ENCODE results near the gene JAML. TPM values are rescaled to one million over a fixed set of nuclear protein-coding genes. Genes with fewer than 3 reads are reported as not detected.

JAML gene
- total and polyA plus RNA-seq, 2 of the 13 experiments (the other 11 are each of a cell fraction or from before 2014, with no cell fraction given), result 2.0 to 3.3 TPM

DNA sequence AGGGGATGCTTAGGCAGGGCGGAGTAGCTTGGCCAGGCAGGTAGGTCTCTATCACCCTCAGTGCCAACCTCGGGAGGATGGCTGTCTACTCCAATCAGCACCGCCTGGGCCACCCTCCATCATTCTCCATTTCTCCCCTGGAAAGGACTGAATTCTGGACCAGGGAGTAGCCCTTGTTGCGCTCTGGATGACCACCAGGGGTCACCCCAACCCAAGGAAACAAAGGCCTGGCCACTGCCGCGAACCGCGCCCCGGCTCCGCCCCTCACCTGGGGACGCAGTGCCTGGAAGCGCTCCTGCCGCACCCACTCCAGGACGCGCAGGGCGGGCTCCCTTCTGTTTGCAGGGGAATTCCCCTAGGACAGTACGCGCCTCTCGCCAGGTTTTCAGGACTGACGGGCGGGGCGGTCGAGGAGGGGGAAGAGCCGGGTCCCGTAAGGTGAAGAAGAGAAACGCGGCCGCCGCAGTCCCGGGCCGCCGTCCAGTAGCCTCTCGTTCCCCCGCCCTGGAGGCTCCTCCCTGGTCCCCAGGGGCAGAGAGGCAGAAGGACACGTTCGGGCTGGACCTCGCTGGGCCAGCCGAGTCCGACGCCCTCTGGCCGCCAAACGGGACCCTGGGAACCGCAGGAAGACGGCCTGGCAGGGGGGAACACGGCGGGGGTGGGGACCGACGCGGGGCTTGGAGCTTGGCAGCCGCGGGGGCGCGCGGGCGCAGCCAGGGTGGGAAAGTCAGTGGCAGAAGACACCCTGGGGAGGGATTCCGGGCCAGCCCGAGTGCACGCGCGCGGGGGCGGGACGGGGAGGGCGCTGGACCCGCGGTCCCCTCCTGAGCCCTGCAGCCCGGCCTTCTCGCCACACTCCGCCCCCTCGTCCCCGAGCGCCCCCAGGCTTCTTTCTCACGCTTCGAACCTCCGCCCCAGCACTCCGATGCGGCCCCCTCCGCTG is 79.3 kb downstream of the JAML start (continued):
- 0 out of 2 replicates have a peak, but pooled peaks have one; percentile 41 for TF ChIP-seq IRF2 (CRISPR knock-in tag; IDR thresholded peaks at IDR 0.05)
- TF ChIP-seq, protein P1, sequence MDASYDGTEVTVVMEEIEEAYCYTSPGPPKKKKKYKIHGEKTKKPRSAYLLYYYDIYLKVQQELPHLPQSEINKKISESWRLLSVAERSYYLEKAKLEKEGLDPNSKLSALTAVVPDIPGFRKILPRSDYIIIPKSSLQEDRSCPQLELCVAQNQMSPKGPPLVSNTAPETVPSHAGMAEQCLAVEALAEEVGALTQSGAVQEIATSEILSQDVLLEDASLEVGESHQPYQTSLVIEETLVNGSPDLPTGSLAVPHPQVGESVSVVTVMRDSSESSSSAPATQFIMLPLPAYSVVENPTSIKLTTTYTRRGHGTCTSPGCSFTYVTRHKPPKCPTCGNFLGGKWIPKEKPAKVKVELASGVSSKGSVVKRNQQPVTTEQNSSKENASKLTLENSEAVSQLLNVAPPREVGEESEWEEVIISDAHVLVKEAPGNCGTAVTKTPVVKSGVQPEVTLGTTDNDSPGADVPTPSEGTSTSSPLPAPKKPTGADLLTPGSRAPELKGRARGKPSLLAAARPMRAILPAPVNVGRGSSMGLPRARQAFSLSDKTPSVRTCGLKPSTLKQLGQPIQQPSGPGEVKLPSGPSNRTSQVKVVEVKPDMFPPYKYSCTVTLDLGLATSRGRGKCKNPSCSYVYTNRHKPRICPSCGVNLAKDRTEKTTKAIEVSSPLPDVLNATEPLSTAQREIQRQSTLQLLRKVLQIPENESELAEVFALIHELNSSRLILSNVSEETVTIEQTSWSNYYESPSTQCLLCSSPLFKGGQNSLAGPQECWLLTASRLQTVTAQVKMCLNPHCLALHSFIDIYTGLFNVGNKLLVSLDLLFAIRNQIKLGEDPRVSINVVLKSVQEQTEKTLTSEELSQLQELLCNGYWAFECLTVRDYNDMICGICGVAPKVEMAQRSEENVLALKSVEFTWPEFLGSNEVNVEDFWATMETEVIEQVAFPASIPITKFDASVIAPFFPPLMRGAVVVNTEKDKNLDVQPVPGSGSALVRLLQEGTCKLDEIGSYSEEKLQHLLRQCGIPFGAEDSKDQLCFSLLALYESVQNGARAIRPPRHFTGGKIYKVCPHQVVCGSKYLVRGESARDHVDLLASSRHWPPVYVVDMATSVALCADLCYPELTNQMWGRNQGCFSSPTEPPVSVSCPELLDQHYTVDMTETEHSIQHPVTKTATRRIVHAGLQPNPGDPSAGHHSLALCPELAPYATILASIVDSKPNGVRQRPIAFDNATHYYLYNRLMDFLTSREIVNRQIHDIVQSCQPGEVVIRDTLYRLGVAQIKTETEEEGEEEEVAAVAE (CRISPR knock-in tag; IDR thresholded peaks at IDR 0.05; ENCODE audit: borderline replicate concordance), result no peak
- TF ChIP-seq GATA4 (IDR thresholded peaks at IDR 0.05; ENCODE audit: borderline replicate concordance, low read depth), result no peak
- TF ChIP-seq, protein P2, sequence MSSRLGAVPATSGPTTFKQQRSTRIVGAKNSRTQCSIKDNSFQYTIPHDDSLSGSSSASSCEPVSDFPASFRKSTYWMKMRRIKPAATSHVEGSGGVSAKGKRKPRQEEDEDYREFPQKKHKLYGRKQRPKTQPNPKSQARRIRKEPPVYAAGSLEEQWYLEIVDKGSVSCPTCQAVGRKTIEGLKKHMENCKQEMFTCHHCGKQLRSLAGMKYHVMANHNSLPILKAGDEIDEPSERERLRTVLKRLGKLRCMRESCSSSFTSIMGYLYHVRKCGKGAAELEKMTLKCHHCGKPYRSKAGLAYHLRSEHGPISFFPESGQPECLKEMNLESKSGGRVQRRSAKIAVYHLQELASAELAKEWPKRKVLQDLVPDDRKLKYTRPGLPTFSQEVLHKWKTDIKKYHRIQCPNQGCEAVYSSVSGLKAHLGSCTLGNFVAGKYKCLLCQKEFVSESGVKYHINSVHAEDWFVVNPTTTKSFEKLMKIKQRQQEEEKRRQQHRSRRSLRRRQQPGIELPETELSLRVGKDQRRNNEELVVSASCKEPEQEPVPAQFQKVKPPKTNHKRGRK (CRISPR knock-in tag; IDR thresholded peaks at IDR 0.05), result 0 out of 2 replicates have a peak, but pooled peaks have one; percentile 15
- 0 out of 2 replicates have a peak, but pooled peaks have one; percentile 26 for TF ChIP-seq MAZ (IDR thresholded peaks at IDR 0.05; ENCODE audit: borderline replicate concordance, low read depth, low read length)
- no peak for TF ChIP-seq MAZ (CRISPR knock-in tag; IDR thresholded peaks at IDR 0.05; ENCODE audit: low read depth)
- TF ChIP-seq ZNF83 (CRISPR knock-in tag; IDR thresholded peaks at IDR 0.05; ENCODE audit: borderline replicate concordance), result no peak
- TF ChIP-seq, protein P3, sequence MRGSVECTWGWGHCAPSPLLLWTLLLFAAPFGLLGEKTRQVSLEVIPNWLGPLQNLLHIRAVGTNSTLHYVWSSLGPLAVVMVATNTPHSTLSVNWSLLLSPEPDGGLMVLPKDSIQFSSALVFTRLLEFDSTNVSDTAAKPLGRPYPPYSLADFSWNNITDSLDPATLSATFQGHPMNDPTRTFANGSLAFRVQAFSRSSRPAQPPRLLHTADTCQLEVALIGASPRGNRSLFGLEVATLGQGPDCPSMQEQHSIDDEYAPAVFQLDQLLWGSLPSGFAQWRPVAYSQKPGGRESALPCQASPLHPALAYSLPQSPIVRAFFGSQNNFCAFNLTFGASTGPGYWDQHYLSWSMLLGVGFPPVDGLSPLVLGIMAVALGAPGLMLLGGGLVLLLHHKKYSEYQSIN (CRISPR knock-in tag; IDR thresholded peaks at IDR 0.05; ENCODE audit: borderline replicate concordance), result no peak
- TF ChIP-seq CREM (IDR thresholded peaks at IDR 0.05), result no peak
- TF ChIP-seq CREM (CRISPR knock-in tag; IDR thresholded peaks at IDR 0.05), result no peak
- TF ChIP-seq RBM22 (optimal IDR thresholded peaks at IDR 0.05; ENCODE audit: low read length), result no peak
- TF ChIP-seq JUND (CRISPR knock-in tag; IDR thresholded peaks at IDR 0.05), result no peak
- TF ChIP-seq NBN (conservative IDR thresholded peaks at IDR 0.05), result no peak
- TF ChIP-seq RFX3 (CRISPR knock-in tag; IDR thresholded peaks at IDR 0.05), result no peak
- TF ChIP-seq HOXA5 (CRISPR knock-in tag; IDR thresholded peaks at IDR 0.05), result no peak
- TF ChIP-seq RBM39 (IDR thresholded peaks at IDR 0.05; ENCODE audit: low read depth, low read length, poor library complexity, severe bottlenecking), result no peak
- TF ChIP-seq ZNF317 (CRISPR knock-in tag; IDR thresholded peaks at IDR 0.05), result 0 out of 2 replicates have a peak, but pooled peaks have one; percentile 28
- no peak for TF ChIP-seq ZNF331 (CRISPR knock-in tag; IDR thresholded peaks at IDR 0.05)
- peak; percentile 55 for TF ChIP-seq TBX2 (CRISPR knock-in tag; IDR thresholded peaks at IDR 0.05; ENCODE audit: borderline replicate concordance)
- TF ChIP-seq, protein P4, sequence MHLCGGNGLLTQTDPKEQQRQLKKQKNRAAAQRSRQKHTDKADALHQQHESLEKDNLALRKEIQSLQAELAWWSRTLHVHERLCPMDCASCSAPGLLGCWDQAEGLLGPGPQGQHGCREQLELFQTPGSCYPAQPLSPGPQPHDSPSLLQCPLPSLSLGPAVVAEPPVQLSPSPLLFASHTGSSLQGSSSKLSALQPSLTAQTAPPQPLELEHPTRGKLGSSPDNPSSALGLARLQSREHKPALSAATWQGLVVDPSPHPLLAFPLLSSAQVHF (CRISPR knock-in tag; IDR thresholded peaks at IDR 0.05), result no peak
- TF ChIP-seq KDM5A (IDR thresholded peaks at IDR 0.05; ENCODE audit: borderline replicate concordance, low read length), result peak; percentile 36; the same call in 1 of the 2 replicates
- TF ChIP-seq NFRKB (IDR thresholded peaks at IDR 0.05), result no peak
